ENCODE measurements around the gene RNF11. TPM values are rescaled to one million over a fixed set of nuclear protein-coding genes. Genes with fewer than 3 reads are reported as not detected.

RNF11 gene
- total RNA-seq, 1 experiment from 2014 or later, result 55.8 TPM

GRCh38 chr1:51317798-51318197 lies 81.7 kb downstream of the RNF11 start:
- no peak overlapping the region for H3K9ac ChIP-seq (ENCODE audit: extremely low read depth, insufficient read length, low read length)
- Mint-ChIP-seq H3K4me1 (peaks cover 19 to 28% of the 10 kb centered on the region in 2 experiments), H3K4me3 (no peak overlapping the region), H3K9me3 (no peaks in the 10 kb centered on the region), H3K36me3 (ENCODE audit: insufficient read depth in 1 of 3, low read depth in 3 of 3) (no peaks in the 10 kb centered on the region), H3K27me3 (ENCODE audit: low read depth) (no peaks in the 10 kb centered on the region), H3K27ac (peak overlapping the region in 1 of 3 experiments; percentile 78; a peak in 2 of 7 replicates)
- WGBS (ENCODE audit: extremely low coverage, insufficient read length, low lambda C conversion rate), result no CpG with 5 or more reads among the region's 7 CpGs
- H2AFZ ChIP-seq (ENCODE audit: low read length), result no peak overlapping the region
- no peak overlapping the region for H4K5ac ChIP-seq (ENCODE audit: insufficient read length, low read depth, low read length)
- H2BK120ac ChIP-seq (ENCODE audit: low read depth, low read length, poor library complexity, severe bottlenecking), result no peak overlapping the region
- no peak overlapping the region for H3K18ac ChIP-seq (ENCODE audit: insufficient read length, low read depth, low read length)
- H3K56ac ChIP-seq (ENCODE audit: insufficient read length, low read depth, low read length), result no peak overlapping the region
- H3K27me3 ChIP-seq (ENCODE audit: insufficient read depth, low read length), result no peaks in the 10 kb centered on the region
- H3K4me1 ChIP-seq (ENCODE audit: insufficient read depth, low read length), result no peaks in the 10 kb centered on the region
- H3K23ac ChIP-seq (ENCODE audit: insufficient read length, low read depth, low read length), result no peak overlapping the region
- no peaks in the 10 kb centered on the region for H3K23me2 ChIP-seq (ENCODE audit: insufficient read length, low read depth, low read length, poor library complexity, severe bottlenecking)
- H4K8ac ChIP-seq (replicated peaks; ENCODE audit: insufficient read length, low read depth, low read length), result no peak overlapping the region
- no peak overlapping the region for H2BK5ac ChIP-seq (ENCODE audit: insufficient read length, low read length)
- no peak overlapping the region for H4K91ac ChIP-seq (ENCODE audit: insufficient read length, low read depth, low read length)
- no peak overlapping the region for H3K4ac ChIP-seq (ENCODE audit: low read depth, low read length)
- no peak overlapping the region for H2BK15ac ChIP-seq (ENCODE audit: low read depth, low read length)
- no peaks in the 10 kb centered on the region for H3K9me3 ChIP-seq (ENCODE audit: control insufficient read depth, low read depth, low read length)
- H3K79me2 ChIP-seq (ENCODE audit: insufficient read depth, low read length), result no peaks in the 10 kb centered on the region
- H3K79me1 ChIP-seq (ENCODE audit: insufficient read depth, low read depth, low read length, poor library complexity, severe bottlenecking), result no peaks in the 10 kb centered on the region
- no peak overlapping the region for H2BK12ac ChIP-seq (ENCODE audit: insufficient read length, low read depth, low read length)
- H3K14ac ChIP-seq (ENCODE audit: insufficient read depth, low read length), result no peak overlapping the region
- no peak overlapping the region for H2AK5ac ChIP-seq (ENCODE audit: insufficient read length, low read length)
- no peak overlapping the region for H3K4me2 ChIP-seq (ENCODE audit: insufficient read depth, insufficient read length, low read length)
- H2BK20ac ChIP-seq (ENCODE audit: low read depth, low read length, poor library complexity, severe bottlenecking), result no peak overlapping the region
- H3T11ph ChIP-seq (ENCODE audit: low read length), result no peak overlapping the region
- H4K20me1 ChIP-seq (ENCODE audit: control insufficient read depth, insufficient read depth, insufficient read length), result no peaks in the 10 kb centered on the region
- DNase-seq, result no peak
- no peak for TF ChIP-seq CTCF (conservative IDR thresholded peaks at IDR 0.05)
- no peak overlapping the region for H3K27ac ChIP-seq (ENCODE audit: insufficient read length, low read depth, low read length)

Data from H9 (cell line).